ENCODE measurements around the gene PIM1.

DNA sequence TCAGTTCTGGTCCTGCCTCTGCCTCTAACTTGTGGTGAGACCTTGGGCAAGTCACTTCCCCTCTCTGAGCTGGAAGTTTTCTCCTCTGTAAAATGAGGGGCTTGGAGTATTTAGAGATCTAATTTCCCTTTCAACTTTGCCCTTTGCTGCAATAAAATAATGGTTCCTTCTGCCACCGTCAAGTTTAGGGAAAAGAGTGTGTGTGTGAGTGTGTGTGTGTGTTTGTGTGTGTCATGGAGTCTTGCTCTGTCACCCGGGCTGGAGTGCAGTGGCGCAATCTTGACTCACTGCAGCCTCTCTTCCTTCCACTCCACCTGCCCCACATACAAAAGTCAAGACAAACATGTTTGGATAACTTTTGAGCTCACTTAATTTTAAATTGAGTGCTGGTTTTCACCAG, 39.2 kb upstream of the PIM1 start:
- TF ChIP-seq, protein P1, sequence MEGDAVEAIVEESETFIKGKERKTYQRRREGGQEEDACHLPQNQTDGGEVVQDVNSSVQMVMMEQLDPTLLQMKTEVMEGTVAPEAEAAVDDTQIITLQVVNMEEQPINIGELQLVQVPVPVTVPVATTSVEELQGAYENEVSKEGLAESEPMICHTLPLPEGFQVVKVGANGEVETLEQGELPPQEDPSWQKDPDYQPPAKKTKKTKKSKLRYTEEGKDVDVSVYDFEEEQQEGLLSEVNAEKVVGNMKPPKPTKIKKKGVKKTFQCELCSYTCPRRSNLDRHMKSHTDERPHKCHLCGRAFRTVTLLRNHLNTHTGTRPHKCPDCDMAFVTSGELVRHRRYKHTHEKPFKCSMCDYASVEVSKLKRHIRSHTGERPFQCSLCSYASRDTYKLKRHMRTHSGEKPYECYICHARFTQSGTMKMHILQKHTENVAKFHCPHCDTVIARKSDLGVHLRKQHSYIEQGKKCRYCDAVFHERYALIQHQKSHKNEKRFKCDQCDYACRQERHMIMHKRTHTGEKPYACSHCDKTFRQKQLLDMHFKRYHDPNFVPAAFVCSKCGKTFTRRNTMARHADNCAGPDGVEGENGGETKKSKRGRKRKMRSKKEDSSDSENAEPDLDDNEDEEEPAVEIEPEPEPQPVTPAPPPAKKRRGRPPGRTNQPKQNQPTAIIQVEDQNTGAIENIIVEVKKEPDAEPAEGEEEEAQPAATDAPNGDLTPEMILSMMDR (IDR thresholded peaks at IDR 0.05) = no peak
- no peak for TF ChIP-seq ZFX (IDR thresholded peaks at IDR 0.05; ENCODE audit: borderline replicate concordance)

Data from 22Rv1 (cell line).